HepG2 (cell line): ENCODE measurements around the gene LYPD4.

Experiments
- BHLHE40 ChIP-seq: IDR thresholded peaks from 2 replicates; pipeline ENCODE4 v1.6.1; 2011; ENCODE audit warnings: low read length, improper control_type of control experiment
- CTCF ChIP-seq: sonication (generic); formaldehyde crosslinking; IDR thresholded peaks from 2 replicates; pipeline ENCODE4 v1.5.0; 2020; ENCODE audit warnings: mild to moderate bottlenecking, missing genetic modification reagents, moderate library complexity
- KDM1A ChIP-seq: IDR thresholded peaks from 2 replicates; pipeline ENCODE4 v1.6.1; 2016; ENCODE audit warnings: missing compliant biosample characterization
- SRY ChIP-seq: sonication (generic); formaldehyde crosslinking; IDR thresholded peaks from 2 replicates; pipeline ENCODE4 v1.8.0; 2022; ENCODE audit warnings: mild to moderate bottlenecking, missing genetic modification reagents
- ZNF580 ChIP-seq: IDR thresholded peaks from 2 replicates; pipeline ENCODE4 v1.6.1; 2016; ENCODE audit warnings: low read depth, borderline replicate concordance
- ZNF597 ChIP-seq: sonication (generic); formaldehyde crosslinking; IDR thresholded peaks from 2 replicates; pipeline ENCODE4 v1.5.0; 2020; ENCODE audit warnings: missing genetic modification reagents

GRCh38 chr19:41808663-41809566 is 35.6 kb downstream of the LYPD4 start:
- TF ChIP-seq ZNF597 (CRISPR knock-in tag) (no peak), SRY (no peak), ZNF580 (no peak), CTCF (CRISPR knock-in tag) (no peak), KDM1A (CRISPR knock-in tag) (no peak), BHLHE40 (no peak)
